Uterus (tissue), 4 donors: ENCODE measurements around the gene PCED1B. TPM values are rescaled to one million over a fixed set of nuclear protein-coding genes. Genes with fewer than 3 reads are reported as not detected.

Experiments
- DNase-seq, 2 donors: peaks; one replicate each; pipeline ENCODE4 v3.0.0-alpha.2; 2019 to 2020
- H3K27ac ChIP-seq, 2 donors: fragments of 200-600 bp; sonication (generic); 1 replicate in 1 of 2; 2 replicates in 1 of 2; pipeline ENCODE4 v1.5.1; 2016 to 2018
- H3K27me3 ChIP-seq, 2 donors: fragments of 200-600 bp; sonication (generic); one replicate each; pipeline ENCODE4 v1.5.1; 2018 to 2019; ENCODE audit warnings: control low read depth in 1 of 2
- H3K36me3 ChIP-seq, 2 donors: fragments of 200-600 bp; sonication (generic); one replicate each; pipeline ENCODE4 v1.5.1; 2019; ENCODE audit warnings: control low read depth in 1 of 2
- H3K4me1 ChIP-seq, 2 donors: fragments of 200-600 bp; sonication (generic); one replicate each; pipeline ENCODE4 v1.5.1; 2018 to 2019; ENCODE audit warnings: control low read depth in 1 of 2
- H3K4me3 ChIP-seq, 2 donors: fragments of 200-600 bp; sonication (generic); 1 replicate in 1 of 2; 2 replicates in 1 of 2; pipeline ENCODE4 v1.5.1; 2018 to 2019; ENCODE audit warnings: mild to moderate bottlenecking in 1 of 2
- H3K9me3 ChIP-seq, 2 donors: fragments of 200-600 bp; sonication (generic); one replicate each; pipeline ENCODE4 v1.5.1; 2019; ENCODE audit warnings: control low read depth in 1 of 2
- CTCF ChIP-seq, 4 experiments: fragments of 200-600 bp in 2 of 4; fragments of 450-650 bp in 2 of 4; sonication (generic) in 2 of 4; IDR thresholded peaks; one replicate each; pipeline ENCODE4 v1.5.1; 2016 to 2019; ENCODE audit warnings: antibody characterized with exemption in 4 of 4, mild to moderate bottlenecking in 2 of 4, moderate library complexity in 1 of 4
- POLR2A ChIP-seq, 2 donors: fragments of 450-650 bp; IDR thresholded peaks; one replicate each; pipeline ENCODE4 v1.6.1; 2016; ENCODE audit warnings: antibody characterized with exemption in 2 of 2, mild to moderate bottlenecking in 1 of 2, moderate library complexity in 1 of 2
- intact Hi-C: fragments of 100-400 bp; cut with DNase I; formaldehyde crosslinking; loops from one replicate; pipeline ENCODE4 v1.15.1; 2023; ENCODE audit warnings: low total_unique reads
- total RNA-seq, 4 donors: library from RNA; depleted of rRNA in 3 of 4; stranded (reverse); fragments of >200 nt in 3 of 4; gene quantifications; one replicate each; pipeline versions ENCODE4 v1.1.0 to v1.2.4, GENCODE V29; 2014 to 2023
- donor health status: DM: yes; HTN: yes; CAD: no.

The PCED1B gene
- total RNA-seq, 4 donors from 2014 or later = 1.0 to 46.6 (median 13.0) TPM

DNA sequence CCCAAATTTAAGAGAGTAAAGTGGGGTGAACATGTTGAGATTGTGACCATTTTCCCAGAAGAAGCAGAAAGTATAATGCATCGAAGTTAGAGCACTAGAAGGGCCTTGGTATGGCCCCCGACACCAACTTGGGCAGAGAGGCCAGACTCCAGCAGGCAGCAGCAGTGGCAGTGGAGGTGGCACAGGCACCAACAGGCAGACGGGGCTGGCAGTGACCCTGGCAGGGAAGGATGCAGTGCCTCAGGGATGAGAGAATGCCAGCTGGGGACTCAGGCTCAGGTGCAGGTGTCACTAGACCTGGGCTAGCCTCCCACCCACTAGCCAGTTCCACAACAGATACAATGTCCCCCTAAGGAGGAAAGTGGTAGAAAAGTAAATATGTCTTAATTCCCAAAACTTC, 28.0 kb downstream of the PCED1B start:
- intact Hi-C loops = no loop called here

DNA sequence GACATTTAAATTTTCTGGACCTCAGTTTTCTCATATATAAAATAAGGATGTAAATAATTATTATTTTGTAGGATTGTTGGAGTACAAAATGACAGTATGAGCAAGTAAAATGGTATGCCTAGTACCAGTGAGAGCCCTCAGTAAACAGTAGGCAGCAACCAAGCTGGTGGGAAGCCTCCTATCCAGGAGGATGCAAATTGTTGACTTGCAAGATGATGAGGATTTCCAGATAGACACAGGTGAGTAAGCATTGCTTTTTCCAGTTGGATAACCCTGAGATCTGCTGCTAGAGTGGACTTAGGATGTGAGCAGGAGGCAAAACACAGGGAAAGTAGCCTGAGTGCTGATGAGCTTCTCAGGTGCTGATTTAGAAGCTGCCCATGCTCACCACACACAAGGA, 28.5 kb downstream of the PCED1B start:
- Histone ChIP-seq H3K4me1 (peaks cover 0 to 7% of the 10 kb centered on the region in 2 donors), H3K27ac (no peak overlapping the region), H3K27me3 (no peaks in the 10 kb centered on the region), H3K4me3 (no peak overlapping the region), H3K36me3 (no peaks in the 10 kb centered on the region), H3K9me3 (no peaks in the 10 kb centered on the region)
- intact Hi-C loops = no loop called here
- no peak for DNase-seq
- no peak for TF ChIP-seq POLR2A (IDR thresholded peaks at IDR 0.05)
- no peak for TF ChIP-seq CTCF (IDR thresholded peaks at IDR 0.05)

More for the DNA sequence above, 28.0 kb downstream of the PCED1B start:
- DNase-seq = no peak
- H3K4me1 ChIP-seq = peaks cover 0 to 7% of the 10 kb centered on the region in 2 donors
- H3K27ac ChIP-seq = no peak overlapping the region
- H3K27me3 ChIP-seq = no peaks in the 10 kb centered on the region
- H3K9me3 ChIP-seq = no peaks in the 10 kb centered on the region
- H3K36me3 ChIP-seq = no peaks in the 10 kb centered on the region
- no peak overlapping the region for H3K4me3 ChIP-seq
- TF ChIP-seq POLR2A (IDR thresholded peaks at IDR 0.05) (no peak), CTCF (IDR thresholded peaks at IDR 0.05) (no peak)

GRCh38 chr12:47110011-47110541, 30.7 kb downstream of the PCED1B start:
- Histone ChIP-seq H3K4me3 (no peak overlapping the region), H3K36me3 (no peaks in the 10 kb centered on the region), H3K27ac (no peak overlapping the region), H3K4me1 (no peaks in the 10 kb centered on the region), H3K27me3 (no peaks in the 10 kb centered on the region), H3K9me3 (no peaks in the 10 kb centered on the region)
- intact Hi-C loops = no loop called here
- TF ChIP-seq POLR2A (IDR thresholded peaks at IDR 0.05) (no peak), CTCF (IDR thresholded peaks at IDR 0.05) (no peak)
- no peak for DNase-seq

DNA sequence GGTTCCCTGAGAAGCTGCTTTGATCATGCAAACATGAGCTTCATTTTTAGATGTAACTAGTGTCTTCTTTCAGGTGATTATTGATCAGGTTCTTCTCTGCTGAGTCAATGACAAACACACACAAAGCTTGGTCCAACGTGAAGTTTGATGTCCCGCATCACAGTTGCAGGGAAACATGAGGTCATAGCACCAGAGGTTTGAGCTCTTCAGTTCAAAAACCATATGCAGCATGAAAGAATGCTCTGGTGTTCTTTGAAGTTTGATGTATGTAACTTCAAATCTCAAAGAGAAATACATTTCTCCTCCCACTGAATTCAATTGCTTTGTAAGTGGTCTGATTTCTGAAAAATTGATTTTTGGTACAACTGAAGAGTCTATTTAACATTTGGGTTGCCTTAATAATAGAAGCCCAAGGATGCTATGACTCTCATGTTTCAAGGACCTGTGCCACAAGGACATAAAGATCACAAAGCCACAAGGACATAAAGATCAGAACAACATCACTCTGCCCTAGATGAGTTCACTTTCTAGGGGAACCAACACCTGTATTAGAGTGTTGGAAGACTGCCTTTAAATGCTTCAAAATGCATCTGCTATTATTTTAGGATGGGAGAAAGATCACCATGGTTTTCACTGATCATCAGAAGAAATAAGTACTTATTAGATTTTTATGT, 31.4 kb downstream of the PCED1B start:
- intact Hi-C loops = no loop called here
- TF ChIP-seq POLR2A (IDR thresholded peaks at IDR 0.05) = no peak
- no peak for TF ChIP-seq CTCF (IDR thresholded peaks at IDR 0.05)
- DNase-seq = no peak
- Histone ChIP-seq H3K36me3 (no peaks in the 10 kb centered on the region), H3K4me3 (no peak overlapping the region), H3K27me3 (no peaks in the 10 kb centered on the region), H3K9me3 (no peaks in the 10 kb centered on the region), H3K4me1 (no peaks in the 10 kb centered on the region), H3K27ac (no peak overlapping the region)

DNA sequence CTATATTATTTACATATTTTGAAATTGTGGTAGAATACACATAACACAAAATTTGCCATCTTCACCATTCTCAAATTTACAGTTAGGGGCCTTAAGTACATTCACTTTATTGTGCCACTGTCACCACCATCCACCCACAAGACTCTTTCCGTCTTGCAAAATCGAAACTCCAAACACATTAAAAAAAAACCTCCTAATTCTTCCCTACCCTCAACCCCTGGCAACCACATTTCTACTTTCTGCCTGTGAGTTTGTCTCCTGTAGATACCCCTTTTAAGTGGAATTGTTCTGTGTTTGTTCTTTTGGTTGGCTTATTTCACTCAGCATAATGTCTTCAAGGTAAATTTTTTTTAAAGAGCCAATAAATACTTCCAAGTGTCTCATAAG, 32.0 kb downstream of the PCED1B start:
- H3K4me3 ChIP-seq = no peak overlapping the region
- H3K9me3 ChIP-seq = no peaks in the 10 kb centered on the region
- H3K27ac ChIP-seq = no peak overlapping the region
- no peaks in the 10 kb centered on the region for H3K36me3 ChIP-seq
- TF ChIP-seq CTCF (IDR thresholded peaks at IDR 0.05) (no peak), POLR2A (IDR thresholded peaks at IDR 0.05) (no peak)
- no peaks in the 10 kb centered on the region for H3K4me1 ChIP-seq
- no peak for DNase-seq
- intact Hi-C loops = no loop called here
- no peaks in the 10 kb centered on the region for H3K27me3 ChIP-seq
